ENCODE measurements around the gene SLC9A9. TPM values are rescaled to one million over a fixed set of nuclear protein-coding genes. Genes with fewer than 3 reads are reported as not detected.
"Not testable (repeated sequence)": the region's sequence is repeated elsewhere in the genome, so short reads cannot be mapped to it uniquely, and the experiment has no call there.

Gene SLC9A9
- total RNA-seq, 8 experiments from 2014 or later: 0.29 to 11.3 (median 5.9) TPM

GRCh38 chr3:143441516-143442171 is 406.6 kb downstream of the SLC9A9 start:
- Histone ChIP-seq H3K4me1 (replicated peaks in 1 of 2) (peaks cover 10 to 29% of the 10 kb centered on the region in 2 donors), H3K27ac (no peak overlapping the region), H3K4me3 (no peak overlapping the region)
- in situ Hi-C loops (cut with MboI; ENCODE audit: low pct_unique_long_range_greater_than_20kb in 2 of 9, low sequenced_read_pairs in 9 of 9, unreplicated experiment in 9 of 9): no loop called here
- ATAC-seq (replicated peaks in 6 of 8): no peak
- WGBS, 10 experiments: 100% methylated on average over 1 of the region's 1 CpG; no CpG with 5 or more reads in 5 of the 10 experiments

GRCh38 chr3:143439817-143440216 is 408.5 kb downstream of the SLC9A9 start:
- in situ Hi-C loops (cut with MboI; ENCODE audit: low pct_unique_long_range_greater_than_20kb in 2 of 9, low sequenced_read_pairs in 9 of 9, unreplicated experiment in 9 of 9): no loop called here
- peak in 3 of 8 experiments; percentile 20 to 66 (median 22) for ATAC-seq (replicated peaks in 6 of 8)
- Histone ChIP-seq H3K4me3 (no peak overlapping the region), H3K4me1 (replicated peaks in 1 of 2) (peaks cover 10 to 29% of the 10 kb centered on the region in 2 donors), H3K27ac (no peak overlapping the region)
- WGBS, 10 experiments: 50 to 86% (median 80%) methylated on average over 1 of the region's 1 CpG; no CpG with 5 or more reads in 7 of the 10 experiments

GRCh38 chr3:143437405-143437804 is 410.9 kb downstream of the SLC9A9 start:
- WGBS, 10 experiments: 60 to 98% (median 89%) methylated on average over 2 to 10 of the region's 10 CpGs; no CpG with 5 or more reads in 2 of the 10 experiments
- Histone ChIP-seq H3K4me3 (no peak overlapping the region), H3K4me1 (replicated peaks in 1 of 2) (peaks cover 10 to 23% of the 10 kb centered on the region in 2 donors), H3K27ac (no peak overlapping the region)
- in situ Hi-C loops (cut with MboI; ENCODE audit: low pct_unique_long_range_greater_than_20kb in 2 of 9, low sequenced_read_pairs in 9 of 9, unreplicated experiment in 9 of 9): no loop called here
- no peak for ATAC-seq (replicated peaks in 6 of 8)

- H3K4me3 ChIP-seq: no peak overlapping the region
- peak in 1 of 8 experiments; percentile 18 for ATAC-seq (replicated peaks in 6 of 8)
- no peak overlapping the region for H3K27ac ChIP-seq
- H3K4me1 ChIP-seq (replicated peaks in 1 of 2): peaks cover 10 to 23% of the 10 kb centered on the region in 2 donors
- 73 to 100% (median 83%) methylated on average over 2 to 3 of the region's 5 CpGs; no CpG with 5 or more reads in 1 of the 10 experiments for WGBS, 10 experiments
- in situ Hi-C loops (cut with MboI; ENCODE audit: low pct_unique_long_range_greater_than_20kb in 2 of 9, low sequenced_read_pairs in 9 of 9, unreplicated experiment in 9 of 9): no loop called here
These were observed 411.9 kb downstream of the SLC9A9 start for GRCh38 chr3:143436231-143436930.

GRCh38 chr3:143433787-143434378 is 414.4 kb downstream of the SLC9A9 start:
- ATAC-seq (replicated peaks in 6 of 8): no peak
- no peak overlapping the region for H3K4me3 ChIP-seq
- peaks cover 8 to 19% of the 10 kb centered on the region in 2 donors for H3K4me1 ChIP-seq (replicated peaks in 1 of 2)
- 22 to 100% (median 67%) methylated on average over 1 to 4 of the region's 4 CpGs; no CpG with 5 or more reads in 1 of the 10 experiments for WGBS, 10 experiments
- H3K27ac ChIP-seq: no peak overlapping the region
- in situ Hi-C loops (cut with MboI; ENCODE audit: low pct_unique_long_range_greater_than_20kb in 2 of 9, low sequenced_read_pairs in 9 of 9, unreplicated experiment in 9 of 9): no loop called here

GRCh38 chr3:143431298-143431697 is 417.0 kb downstream of the SLC9A9 start:
- 87 to 100% (median 95%) methylated on average over 3 to 6 of the region's 7 CpGs; no CpG with 5 or more reads in 3 of the 10 experiments for WGBS, 10 experiments
- H3K4me3 ChIP-seq; H3K27ac ChIP-seq; H3K4me1 ChIP-seq (replicated peaks in 1 of 2); ATAC-seq (replicated peaks in 6 of 8); in situ Hi-C loops (cut with MboI; ENCODE audit: low pct_unique_long_range_greater_than_20kb in 2 of 9, low sequenced_read_pairs in 9 of 9, unreplicated experiment in 9 of 9): not testable (repeated sequence)

GRCh38 chr3:143430568-143430967 is 417.7 kb downstream of the SLC9A9 start:
- Histone ChIP-seq H3K4me3 (no peak overlapping the region), H3K4me1 (replicated peaks in 1 of 2) (peaks cover 0 to 12% of the 10 kb centered on the region in 2 donors), H3K27ac (no peak overlapping the region)
- ATAC-seq (replicated peaks in 6 of 8): no peak
- 100% methylated on average over 1 of the region's 1 CpG; no CpG with 5 or more reads in 6 of the 10 experiments for WGBS, 10 experiments
- in situ Hi-C loops (cut with MboI; ENCODE audit: low pct_unique_long_range_greater_than_20kb in 2 of 9, low sequenced_read_pairs in 9 of 9, unreplicated experiment in 9 of 9): no loop called here

- 0 to 100% (median 76%) methylated on average over 1 to 5 of the region's 5 CpGs; no CpG with 5 or more reads in 3 of the 10 experiments for WGBS, 10 experiments
- H3K4me3 ChIP-seq: no peak overlapping the region
- no peak overlapping the region for H3K27ac ChIP-seq
- peaks cover 0 to 16% of the 10 kb centered on the region in 2 donors for H3K4me1 ChIP-seq (replicated peaks in 1 of 2)
- no peak for ATAC-seq (replicated peaks in 6 of 8)
- in situ Hi-C loops (cut with MboI; ENCODE audit: low pct_unique_long_range_greater_than_20kb in 2 of 9, low sequenced_read_pairs in 9 of 9, unreplicated experiment in 9 of 9): no loop called here
These were observed 418.4 kb downstream of the SLC9A9 start for GRCh38 chr3:143429628-143430514.

- 0 to 88% (median 17%) methylated on average over 1 of the region's 1 CpG; no CpG with 5 or more reads in 3 of the 10 experiments for WGBS, 10 experiments
- ATAC-seq (replicated peaks in 6 of 8): peak in 4 of 8 experiments; percentile 24 to 56 (median 52)
These were observed 420.0 kb downstream of the SLC9A9 start for GRCh38 chr3:143428294-143428693.

GRCh38 chr3:143427631-143428030 is 420.6 kb downstream of the SLC9A9 start:
- in situ Hi-C loops (cut with MboI; ENCODE audit: low pct_unique_long_range_greater_than_20kb in 2 of 9, low sequenced_read_pairs in 9 of 9, unreplicated experiment in 9 of 9): no loop called here
- WGBS, 10 experiments: 0 to 100% (median 76%) methylated on average over 1 of the region's 1 CpG; no CpG with 5 or more reads in 4 of the 10 experiments

More at GRCh38 chr3:143428294-143428693, 420.0 kb downstream of the SLC9A9 start:
- Histone ChIP-seq H3K4me3 (no peak overlapping the region), H3K4me1 (replicated peaks in 1 of 2) (peaks cover 0 to 16% of the 10 kb centered on the region in 2 donors), H3K27ac (no peak overlapping the region)
- in situ Hi-C loops (cut with MboI; ENCODE audit: low pct_unique_long_range_greater_than_20kb in 2 of 9, low sequenced_read_pairs in 9 of 9, unreplicated experiment in 9 of 9): no loop called here

GRCh38 chr3:143424874-143425273 is 423.4 kb downstream of the SLC9A9 start:
- H3K27ac ChIP-seq: no peak overlapping the region
- 14 to 100% (median 100%) methylated on average over 1 of the region's 1 CpG; no CpG with 5 or more reads in 2 of the 10 experiments for WGBS, 10 experiments
- peaks cover 0 to 16% of the 10 kb centered on the region in 2 donors for H3K4me1 ChIP-seq (replicated peaks in 1 of 2)
- in situ Hi-C loops (cut with MboI; ENCODE audit: low pct_unique_long_range_greater_than_20kb in 2 of 9, low sequenced_read_pairs in 9 of 9, unreplicated experiment in 9 of 9): no loop called here
- no peak for ATAC-seq (replicated peaks in 6 of 8)
- H3K4me3 ChIP-seq: no peak overlapping the region

More at GRCh38 chr3:143427631-143428030, 420.6 kb downstream of the SLC9A9 start:
- peak in 1 of 8 experiments; percentile 31 for ATAC-seq (replicated peaks in 6 of 8)
- Histone ChIP-seq H3K27ac (no peak overlapping the region), H3K4me1 (replicated peaks in 1 of 2) (peaks cover 0 to 16% of the 10 kb centered on the region in 2 donors), H3K4me3 (no peak overlapping the region)

- H3K4me3 ChIP-seq: no peak overlapping the region
- no peak for ATAC-seq (replicated peaks in 6 of 8)
- H3K27ac ChIP-seq: no peak overlapping the region
- 38 to 84% (median 75%) methylated on average over 1 to 3 of the region's 3 CpGs for WGBS, 10 experiments
- H3K4me1 ChIP-seq (replicated peaks in 1 of 2): peaks cover 0 to 10% of the 10 kb centered on the region in 2 donors
- in situ Hi-C loops (cut with MboI; ENCODE audit: low pct_unique_long_range_greater_than_20kb in 2 of 9, low sequenced_read_pairs in 9 of 9, unreplicated experiment in 9 of 9): no loop called here
These were observed 426.7 kb downstream of the SLC9A9 start for GRCh38 chr3:143421556-143421955.

Measured in motor neuron (in vitro differentiated cells).